Caki2 (cell line): ENCODE measurements around the gene NPBWR2. TPM values are rescaled to one million over a fixed set of nuclear protein-coding genes. Genes with fewer than 3 reads are reported as not detected.

Source experiments
- DNase-seq: peaks from one replicate; pipeline ENCODE4 v3.0.0-alpha.2; 2015; ENCODE audit warnings: low read depth
- in situ Hi-C: cut with HindIII; loops from 2 replicates; pipeline ENCODE4 v1.10.0; 2016; ENCODE audit warnings: low sequenced_read_pairs, low pct_unique_long_range_greater_than_20kb, mixed read lengths
- total RNA-seq: library from RNA; depleted of rRNA; stranded (reverse); fragments of >200 nt; shearing (Covaris generic); gene quantifications from 2 replicates; pipeline ENCODE4 v1.2.3, GENCODE V29; 2014; ENCODE audit warnings: low replicate concordance; rRNA removed

Gene NPBWR2
- total RNA-seq, 1 experiment from 2014 or later = not detected

DNA sequence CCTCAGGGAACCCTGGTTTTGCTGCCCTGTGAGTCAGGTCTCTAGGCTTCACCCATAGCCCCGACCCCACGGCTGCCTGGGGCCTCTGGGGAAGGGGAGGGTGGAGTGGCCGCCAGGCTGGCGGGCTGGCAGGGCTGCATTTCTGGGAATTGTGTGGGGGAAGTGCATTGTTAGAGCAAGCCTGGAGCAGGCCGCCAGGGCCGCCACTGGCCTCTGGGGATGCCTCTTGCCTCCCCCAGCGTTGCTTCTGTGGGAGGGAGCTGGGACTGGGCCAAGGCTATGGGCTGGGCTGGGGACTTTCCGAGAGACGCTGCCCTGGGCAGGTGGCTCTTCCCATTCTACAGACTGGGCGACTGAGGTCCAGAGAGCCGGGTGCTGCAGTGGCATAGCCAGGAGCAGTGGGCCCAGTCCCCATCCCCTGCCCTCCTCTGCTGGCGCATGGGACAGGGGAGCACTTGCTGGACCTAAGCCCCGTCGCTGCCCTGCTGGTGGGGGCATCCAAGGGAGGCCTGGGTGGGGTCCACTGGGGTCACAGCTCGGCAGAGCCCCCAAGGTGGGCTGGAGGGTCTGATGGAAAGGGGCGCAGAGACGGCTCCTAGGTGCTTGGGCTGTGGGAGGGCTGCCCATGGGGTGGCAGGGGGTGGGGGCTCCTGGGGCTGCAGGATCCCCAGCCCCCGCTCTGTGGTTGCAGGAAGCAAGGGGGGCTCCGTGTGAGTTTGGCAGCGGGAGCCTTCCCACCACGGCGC is 51.3 kb downstream of the NPBWR2 start:
- in situ Hi-C loops = no loop called here
- DNase-seq = peak; percentile 57

- in situ Hi-C loops = no loop called here
- DNase-seq = no peak
These were observed 51.9 kb downstream of the NPBWR2 start for GRCh38 chr20:64055396-64055892.

GRCh38 chr20:64053841-64054661 is 53.3 kb downstream of the NPBWR2 start:
- in situ Hi-C loops = no loop called here
- peak; percentile 61 for DNase-seq

Other genes starting within 250 kb of the NPBWR2 start
- not detected in 2 replicates for gene ABHD16B, start 246.1 kb downstream of the NPBWR2 start, total RNA-seq
- 189 TPM in 2 replicates for gene TPD52L2, start 242.3 kb downstream of the NPBWR2 start, total RNA-seq
- gene DNAJC5, start 212.4 kb downstream of the NPBWR2 start, total RNA-seq = 60.9 and 69.2 TPM in 2 replicates
- 31.0 and 46.9 TPM in 2 replicates for gene UCKL1, start 151.1 kb downstream of the NPBWR2 start, total RNA-seq
- 5.8 and 6.6 TPM in 2 replicates for gene ZNF512B, start 137.6 kb downstream of the NPBWR2 start, total RNA-seq
- 0.95 and 1.2 TPM in 2 replicates for gene SAMD10, start 127.9 kb downstream of the NPBWR2 start, total RNA-seq
- gene PRPF6, start 126.4 kb downstream of the NPBWR2 start, total RNA-seq = 126 and 130 TPM in 2 replicates
- gene C20orf204, start 71.4 kb downstream of the NPBWR2 start, total RNA-seq = 1.6 TPM in 1 of 2 replicates, not detected in the other
- 0.37 TPM in 1 of 2 replicates, not detected in the other for gene SOX18, start 57.9 kb downstream of the NPBWR2 start, total RNA-seq
- gene TCEA2, start 44.4 kb downstream of the NPBWR2 start, total RNA-seq = 62.0 and 90.0 TPM in 2 replicates
- 35.7 and 47.6 TPM in 2 replicates for gene RGS19, start 28.0 kb downstream of the NPBWR2 start, total RNA-seq
- gene OPRL1, start 27.5 kb downstream of the NPBWR2 start, total RNA-seq = 0.38 and 0.84 TPM in 2 replicates
- gene LKAAEAR1, start 23.2 kb downstream of the NPBWR2 start, total RNA-seq = 14.4 and 25.2 TPM in 2 replicates
- not detected in 2 replicates for gene MYT1, start 56.9 kb upstream of the NPBWR2 start, total RNA-seq
- gene PCMTD2, start 148.2 kb upstream of the NPBWR2 start, total RNA-seq = 21.2 and 55.1 TPM in 2 replicates